RWPE1 (cell line): Measurements from ENCODE around the gene CLDN10.

Experiments used
- CTCF ChIA-PET: fragments of 350-600 bp; sonication (Branson Sonifier 250); formaldehyde crosslinking; extraction: SDS; loops from one replicate; lab custom pipeline; 2021; lab: Yijun Ruan, JAX
- POLR2A ChIA-PET: fragments of 400-600 bp; formaldehyde crosslinking; extraction: SDS; loops from one replicate; lab custom pipeline; 2020; ENCODE audit warnings: antibody characterized with exemption; ENCODE audit not compliant: low non-redundant PET; lab: Yijun Ruan, JAX
- DNase-seq: peaks from one replicate; pipeline ENCODE4 v3.0.0; 2012; ENCODE audit warnings: low spot score
- H3K27ac ChIP-seq: fragments of 450-650 bp; 2 replicates; pipeline ENCODE4 v1.5.1; 2017
- CTCF ChIP-seq: fragments of 450-650 bp; conservative IDR thresholded peaks from 2 replicates; pipeline ENCODE4 v1.5.1; 2017; ENCODE audit warnings: low read depth, mild to moderate bottlenecking

The CLDN10 gene

GRCh38 chr13:95552539-95553441, at the start of gene CLDN10:
Gene CLDN10, plus strand, starts transcription at chr13:95552720. Its CDS starts 34 bp downstream, at chr13:95552754.
- POLR2A ChIA-PET = no interaction called here
- CTCF ChIA-PET = no interaction called here
- DNase-seq = no peak
- no peak within 1 kb of the TSS for H3K27ac ChIP-seq
- no peak for TF ChIP-seq CTCF

- no peak for DNase-seq
- ChIA-PET POLR2A (no interaction called here), CTCF (no interaction called here)
- H3K27ac ChIP-seq = no peak overlapping the region
- TF ChIP-seq CTCF = no peak
Measured at GRCh38 chr13:95503662-95504061, 48.9 kb upstream of the CLDN10 start.

GRCh38 chr13:95505265-95505664, 47.3 kb upstream of the CLDN10 start:
- DNase-seq = no peak
- CTCF ChIA-PET = interaction anchor here (0.6 kb wide), 1 partner anchor 198 kb away, joined by 4 read pairs; no protein-coding TSS in a partner anchor
- no peak for TF ChIP-seq CTCF

GRCh38 chr13:95505986-95506385, 46.5 kb upstream of the CLDN10 start:
- CTCF ChIA-PET = interaction anchor here (0.6 kb wide), 1 partner anchor 205 kb away, joined by 3 read pairs; the partner anchor contains the start of gene ABCC4
- no peak for TF ChIP-seq CTCF
- POLR2A ChIA-PET = no interaction called here
- H3K27ac ChIP-seq = no peak overlapping the region
- DNase-seq = no peak

More at GRCh38 chr13:95505265-95505664, 47.3 kb upstream of the CLDN10 start:
- POLR2A ChIA-PET = no interaction called here
- H3K27ac ChIP-seq = no peak overlapping the region

GRCh38 chr13:95507991-95508390, 44.5 kb upstream of the CLDN10 start:
- no peak overlapping the region for H3K27ac ChIP-seq
- TF ChIP-seq CTCF = no peak
- CTCF ChIA-PET = interaction anchor here (0.6 kb wide), 1 partner anchor 19 kb away, joined by 3 read pairs; no protein-coding TSS in a partner anchor
- DNase-seq = no peak
- POLR2A ChIA-PET = no interaction called here

GRCh38 chr13:95508996-95509395, 43.5 kb upstream of the CLDN10 start:
- ChIA-PET POLR2A (no interaction called here), CTCF (interaction anchor here (1.1 kb wide), 1 partner anchor 15 kb away, joined by 6 read pairs; no protein-coding TSS in a partner anchor)
- no peak for DNase-seq
- no peak for TF ChIP-seq CTCF
- no peak overlapping the region for H3K27ac ChIP-seq
